HCT116 (cell line): ENCODE measurements around the gene RUBCN. TPM values are rescaled to one million over a fixed set of nuclear protein-coding genes. Genes with fewer than 3 reads are reported as not detected.
"Not testable (repeated sequence)": the region's sequence is repeated elsewhere in the genome, so short reads cannot be mapped to it uniquely, and the experiment has no call there.

ENCODE experiments used
- ATAC-seq: fragments of 200-7000 bp; cut with Tn5 transposase; 2 replicates; pipeline ENCODE4 v1.9.1; 2020; ENCODE audit warnings: mild to moderate bottlenecking, moderate library complexity
- BruUV-seq: library from RNA; stranded (reverse); fragments of 400-500 nt; replicated peaks from 2 replicates; lab custom pipeline; 2021; lab: Mats Ljungman, UMichigan
- CTCF ChIA-PET: fragments of 300-600 bp; sonication (Branson Sonifier 250); formaldehyde crosslinking; loops from one replicate; lab custom pipeline; 2021; ENCODE audit warnings: antibody characterized with exemption; lab: Charles Lee
- POLR2A ChIA-PET: fragments of 300-600, 350-600 bp; sonication (Branson Sonifier 250); formaldehyde crosslinking; loops from one replicate; lab custom pipeline; 2021; ENCODE audit warnings: antibody characterized with exemption; lab: Charles Lee
- RAD21 ChIA-PET, 2 experiments: fragments of 300-600 bp; sonication (Branson Sonifier 250); formaldehyde crosslinking; loops; one replicate each; lab custom pipeline; 2023; ENCODE audit warnings: low total read pairs in 2 of 2; ENCODE audit not compliant: uncharacterized antibody in 2 of 2, unreplicated experiment in 2 of 2, low non-redundant PET in 1 of 2; lab: Charles Lee
- DNase-seq: peaks from one replicate; pipeline ENCODE4 v3.0.0-alpha.2; 2010; ENCODE audit warnings: low read depth, low spot score
- H2AFZ ChIP-seq: fragments of 200-600 bp; shearing (Covaris generic), sonication (generic); 2 replicates; pipeline ENCODE4 v1.6.1; 2017; ENCODE audit warnings: low read depth, mixed run types, mixed read lengths, antibody characterized with exemption, low read length; ENCODE audit not compliant: poor library complexity, severe bottlenecking
- H3K27ac ChIP-seq: 2 replicates; pipeline ENCODE4 v1.5.1; 2012; ENCODE audit warnings: low read depth, low read length
- H3K27me3 ChIP-seq: fragments of 200-600 bp; sonication (generic); 2 replicates; pipeline ENCODE4 v1.6.1; 2016; ENCODE audit warnings: mixed run types, low read length, mixed read lengths; ENCODE audit not compliant: insufficient read depth
- H3K36me3 ChIP-seq, 2 experiments: fragments of 200-500 bp in 1 of 2; fragments of 200-600 bp in 1 of 2; sonication (Bioruptor generic) in 1 of 2; sonication (generic) in 1 of 2; 2 replicates each; pipeline versions ENCODE4 v1.5.1 to v1.6.1; 2014 to 2016; ENCODE audit warnings: low read length in 2 of 2, inconsistent platforms in 1 of 2, mixed read lengths in 1 of 2, mixed run types in 1 of 2; ENCODE audit not compliant: insufficient read depth in 2 of 2, control insufficient read depth in 1 of 2
- H3K4me1 ChIP-seq, 2 experiments: fragments of 200-600 bp in 1 of 2; sonication (generic) in 1 of 2; 2 replicates each; pipeline versions ENCODE4 v1.5.1 to v1.6.1; 2012 to 2017; ENCODE audit warnings: low read length in 2 of 2, inconsistent platforms in 1 of 2, mild to moderate bottlenecking in 1 of 2, mixed read lengths in 1 of 2, mixed run types in 1 of 2, moderate library complexity in 1 of 2; ENCODE audit not compliant: insufficient read depth in 2 of 2, control insufficient read depth in 1 of 2
- H3K4me2 ChIP-seq: fragments of 200-600 bp; sonication (generic); 2 replicates; pipeline ENCODE4 v1.6.1; 2017; ENCODE audit warnings: mixed run types, low read length, mixed read lengths
- H3K4me3 ChIP-seq, 2 experiments: fragments of 200-600 bp in 1 of 2; sonication (generic) in 1 of 2; replicated peaks in 1 of 2; 2 replicates each; pipeline ENCODE4 v1.5.1; 2011 to 2016; ENCODE audit warnings: low read length in 2 of 2, control low read depth in 1 of 2, low read depth in 1 of 2, mild to moderate bottlenecking in 1 of 2, mixed read lengths in 1 of 2, mixed run types in 1 of 2
- H3K79me2 ChIP-seq: fragments of 200-600 bp; sonication (generic); 2 replicates; pipeline ENCODE4 v1.6.1; 2017; ENCODE audit warnings: mild to moderate bottlenecking, mixed run types, low read length, moderate library complexity, mixed read lengths; ENCODE audit not compliant: insufficient read depth
- H3K9ac ChIP-seq: fragments of 200-600 bp; sonication (generic); 2 replicates; pipeline ENCODE4 v1.6.1; 2016; ENCODE audit warnings: low read length, mixed read lengths
- H3K9me2 ChIP-seq: fragments of 200-600 bp; sonication (generic), shearing (Covaris generic); 2 replicates; pipeline ENCODE4 v1.6.1; 2017; ENCODE audit warnings: mixed run types, mild to moderate bottlenecking, moderate library complexity; ENCODE audit not compliant: insufficient read depth
- H3K9me3 ChIP-seq, 2 experiments: fragments of 200-500 bp in 1 of 2; fragments of 200-600 bp in 1 of 2; sonication (Bioruptor generic) in 1 of 2; sonication (generic) in 1 of 2; 2 replicates each; pipeline ENCODE4 v1.6.1; 2014 to 2017; ENCODE audit warnings: low read length in 2 of 2, mixed read lengths in 2 of 2, inconsistent platforms in 1 of 2, low read depth in 1 of 2, mild to moderate bottlenecking in 1 of 2, mixed run types in 1 of 2, moderate library complexity in 1 of 2; ENCODE audit not compliant: control insufficient read depth in 1 of 2, insufficient read depth in 1 of 2
- H4K20me1 ChIP-seq: fragments of 200-600 bp; sonication (generic), shearing (Covaris generic); 2 replicates; pipeline ENCODE4 v1.6.1; 2017; ENCODE audit warnings: mixed run types, mild to moderate bottlenecking, moderate library complexity; ENCODE audit not compliant: insufficient read depth
- intact Hi-C: fragments of 100-400 bp; cut with micrococcal nuclease; formaldehyde crosslinking; loops from 2 replicates; pipeline ENCODE4 v1.10.0; 2022
- total RNA-seq: library from RNA; stranded (reverse); gene quantifications from one replicate; pipeline ENCODE4 v1.2.1, GENCODE V29; 2021; ENCODE audit not compliant: unreplicated experiment

RUBCN gene
- total RNA-seq, 1 experiment from 2014 or later, result 21.4 TPM

DNA sequence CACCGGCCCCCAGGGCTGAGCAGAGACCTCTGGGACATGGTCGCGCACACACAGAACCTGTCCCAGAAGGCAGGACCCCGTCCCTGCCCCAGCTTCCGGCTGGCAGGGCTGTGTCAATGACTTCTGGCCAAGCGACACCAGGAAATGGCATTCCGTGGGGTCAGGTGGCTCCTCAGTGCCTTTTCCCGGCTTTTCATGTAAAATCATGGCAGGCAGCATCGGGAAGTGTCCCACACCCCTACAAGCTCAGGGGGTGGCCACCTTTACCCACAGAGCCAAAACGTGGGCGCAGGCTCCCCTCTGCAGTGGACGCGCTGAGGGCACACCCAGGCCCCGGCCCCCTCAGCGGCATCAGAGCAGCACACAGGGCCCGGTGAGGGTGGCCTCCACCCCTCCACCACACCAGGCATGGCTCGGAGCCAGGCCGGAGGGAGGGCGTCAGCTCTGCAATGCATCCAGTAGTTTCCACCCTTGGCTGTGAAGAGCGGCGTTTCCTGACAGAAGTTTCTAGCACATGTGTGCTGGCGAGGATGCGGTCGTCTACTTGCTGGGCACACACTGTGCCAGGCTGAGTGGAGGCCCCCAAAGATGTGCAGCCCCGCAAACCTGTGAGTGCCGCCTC lies 70.4 kb downstream of the RUBCN start:
- H3K9ac ChIP-seq, H3K36me3 ChIP-seq, POLR2A ChIA-PET, RAD21 ChIA-PET, H3K4me3 ChIP-seq, H3K4me2 ChIP-seq, ATAC-seq, intact Hi-C loops, H2AFZ ChIP-seq, H3K27ac ChIP-seq, H3K9me2 ChIP-seq, BruUV-seq, H3K4me1 ChIP-seq, H3K79me2 ChIP-seq, H3K27me3 ChIP-seq, H3K9me3 ChIP-seq, H4K20me1 ChIP-seq, CTCF ChIA-PET, DNase-seq: not testable (repeated sequence)

DNA sequence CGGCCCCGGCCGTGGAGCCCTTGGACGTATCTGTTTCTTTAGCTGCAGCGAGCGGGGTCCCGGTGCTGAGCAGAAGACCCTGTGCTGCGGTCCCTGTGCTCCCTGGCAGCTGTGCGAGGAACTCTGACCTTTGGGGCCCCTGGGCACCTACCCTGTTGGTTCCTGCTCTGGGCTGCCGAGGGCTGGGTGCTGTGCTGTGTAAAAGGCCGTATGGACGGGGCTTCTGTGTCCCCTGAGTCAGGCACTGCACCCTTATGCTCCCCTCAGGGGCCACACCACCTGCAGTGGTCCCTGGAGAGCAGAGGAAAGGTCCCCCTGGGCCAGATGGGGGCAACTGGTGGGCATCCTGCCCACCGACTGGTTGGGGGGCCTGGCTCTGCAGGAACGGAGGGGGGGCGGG lies 71.2 kb downstream of the RUBCN start:
- H3K9me3 ChIP-seq, H2AFZ ChIP-seq, H3K4me3 ChIP-seq, intact Hi-C loops, H3K9me2 ChIP-seq, H3K27me3 ChIP-seq, POLR2A ChIA-PET, DNase-seq, RAD21 ChIA-PET, H3K9ac ChIP-seq, H4K20me1 ChIP-seq, H3K79me2 ChIP-seq, H3K27ac ChIP-seq, CTCF ChIA-PET, H3K4me2 ChIP-seq, BruUV-seq, H3K36me3 ChIP-seq, H3K4me1 ChIP-seq: not testable (repeated sequence)
- ATAC-seq, result peak; percentile 8

DNA sequence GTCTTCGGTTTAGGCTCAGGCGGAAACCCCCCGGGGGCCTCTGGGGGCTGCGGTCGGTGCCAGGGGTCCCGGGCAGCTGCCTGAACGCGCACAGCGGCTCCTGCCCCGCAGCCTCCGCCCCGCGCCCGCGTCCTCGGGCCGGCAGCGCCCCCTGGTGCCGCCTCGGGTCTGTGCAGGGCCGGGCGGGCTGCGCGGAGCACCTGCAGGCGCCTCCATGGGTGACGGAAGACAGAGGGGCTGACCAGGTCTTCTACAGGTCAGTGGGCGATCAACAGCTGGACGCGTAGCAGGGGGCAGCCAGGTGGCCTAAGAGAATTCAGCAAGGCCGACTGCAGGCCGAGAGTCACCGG lies 71.6 kb downstream of the RUBCN start:
- H3K36me3 ChIP-seq, POLR2A ChIA-PET, H2AFZ ChIP-seq, H3K9me3 ChIP-seq, H3K9ac ChIP-seq, DNase-seq, RAD21 ChIA-PET, intact Hi-C loops, H3K79me2 ChIP-seq, BruUV-seq, H3K4me1 ChIP-seq, H3K9me2 ChIP-seq, H3K27ac ChIP-seq, CTCF ChIA-PET, H3K4me3 ChIP-seq, H3K27me3 ChIP-seq, H4K20me1 ChIP-seq: not testable (repeated sequence)
- peak; percentile 99 for ATAC-seq
- H3K4me2 ChIP-seq, result peak overlapping the region; percentile 41; the same call in 1 of the 2 replicates

DNA sequence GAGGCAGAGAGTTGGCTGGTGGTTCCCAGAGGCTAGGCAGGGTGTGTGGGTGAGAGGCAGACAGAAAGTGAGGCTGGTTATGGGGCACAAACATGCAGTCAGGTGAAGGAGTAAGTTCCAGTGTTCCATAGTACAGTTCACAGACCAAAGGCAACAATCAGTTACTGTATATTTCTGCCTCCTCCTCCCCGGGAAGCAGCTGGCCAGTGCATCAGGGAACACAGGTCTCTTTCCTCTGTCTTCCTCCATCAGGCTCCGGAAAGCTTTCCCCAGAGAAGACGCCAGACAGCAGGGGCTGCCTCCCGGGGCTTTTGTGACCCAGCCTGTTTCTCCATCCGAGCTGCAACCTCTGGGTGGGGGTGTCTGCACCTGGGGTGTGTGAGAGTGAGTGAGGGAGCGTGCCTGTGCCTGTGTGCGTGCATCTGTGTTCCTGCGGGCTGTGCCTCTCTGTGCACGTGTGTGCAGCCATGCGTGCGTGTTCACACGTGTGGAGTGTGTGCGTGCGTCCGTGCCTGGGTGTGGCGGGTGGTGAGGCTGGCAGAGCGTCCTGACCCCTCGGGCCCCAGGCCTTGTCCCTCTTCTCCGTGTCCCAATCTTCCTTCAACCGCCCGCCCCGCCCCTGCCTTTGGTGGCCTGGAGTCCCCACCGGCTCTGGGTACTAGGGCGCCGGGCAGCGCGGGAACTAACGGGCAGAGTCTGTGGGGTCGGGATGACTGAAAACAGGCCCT lies 72.1 kb downstream of the RUBCN start:
- RAD21 ChIA-PET, H3K4me3 ChIP-seq, H3K36me3 ChIP-seq, H2AFZ ChIP-seq, DNase-seq, H3K9ac ChIP-seq, H4K20me1 ChIP-seq, POLR2A ChIA-PET, intact Hi-C loops, H3K79me2 ChIP-seq, H3K4me1 ChIP-seq, H3K9me2 ChIP-seq, BruUV-seq, H3K27ac ChIP-seq, CTCF ChIA-PET, H3K27me3 ChIP-seq, H3K9me3 ChIP-seq: not testable (repeated sequence)
- ATAC-seq, result peak; percentile 79
- H3K4me2 ChIP-seq, result peak overlapping the region; percentile 41
